HCT116 (cell line): ENCODE results near the gene GRID2IP.

Experiments used
- CEBPB ChIP-seq: IDR thresholded peaks from 2 replicates; pipeline ENCODE4 v1.6.1; 2012; ENCODE audit warnings: low read depth
- CTCF ChIP-seq, 3 experiments: fragments of 200-600 bp in 1 of 3; sonication (generic) in 1 of 3; IDR thresholded peaks in 2 of 3; conservative IDR thresholded peaks in 1 of 3; 2 replicates each; pipeline ENCODE4 v1.5.1; 2012 to 2017; ENCODE audit warnings: low read depth in 2 of 3, low read length in 2 of 3, antibody characterized with exemption in 1 of 3, borderline replicate concordance in 1 of 3, control low read depth in 1 of 3, mild to moderate bottlenecking in 1 of 3, mixed read lengths in 1 of 3, mixed run types in 1 of 3, moderate library complexity in 1 of 3; ENCODE audit not compliant: insufficient read depth in 1 of 3
- EGR1 ChIP-seq: IDR thresholded peaks from 2 replicates; pipeline ENCODE4 v1.6.1; 2012; ENCODE audit warnings: low read depth
- EZH2phosphoT487 ChIP-seq: fragments of 200-600 bp; IDR thresholded peaks from 2 replicates; pipeline ENCODE4 v1.6.1; 2018; ENCODE audit warnings: antibody characterized with exemption, borderline replicate concordance
- FOSL1 ChIP-seq: IDR thresholded peaks from 2 replicates; pipeline ENCODE4 v1.6.1; 2012; ENCODE audit warnings: low read depth
- JUND ChIP-seq: IDR thresholded peaks from 2 replicates; pipeline ENCODE4 v1.6.1; 2012
- POLR2A ChIP-seq: IDR thresholded peaks from 2 replicates; pipeline ENCODE4 v1.7.0; 2011; ENCODE audit warnings: borderline replicate concordance; ENCODE audit not compliant: insufficient read depth, insufficient read length; ENCODE audit errors: extremely low read depth
- POLR2AphosphoS5 ChIP-seq: IDR thresholded peaks from 2 replicates; pipeline ENCODE4 v1.6.1; 2011; ENCODE audit warnings: mild to moderate bottlenecking, low read depth, low read length, moderate library complexity
- RAD21 ChIP-seq: IDR thresholded peaks from 2 replicates; pipeline ENCODE4 v1.6.1; 2012; ENCODE audit warnings: low read depth, mild to moderate bottlenecking
- SIN3A ChIP-seq: IDR thresholded peaks from 2 replicates; pipeline ENCODE4 v1.6.1; 2012; ENCODE audit warnings: low read depth
- SP1 ChIP-seq: IDR thresholded peaks from 2 replicates; pipeline ENCODE4 v1.6.1; 2012; ENCODE audit warnings: low read depth
- SRF ChIP-seq: IDR thresholded peaks from 2 replicates; pipeline ENCODE4 v1.6.1; 2012; ENCODE audit warnings: low read depth
- ZBTB33 ChIP-seq: IDR thresholded peaks from 2 replicates; pipeline ENCODE4 v1.6.1; 2011; ENCODE audit warnings: mild to moderate bottlenecking, low read length, moderate library complexity; ENCODE audit not compliant: insufficient replicate concordance; ENCODE audit errors: extremely low read depth
- ZNF274 ChIP-seq: fragments of 200-500 bp; sonication (Bioruptor generic); IDR thresholded peaks from 2 replicates; pipeline ENCODE4 v1.6.1; 2014; ENCODE audit warnings: mild to moderate bottlenecking, low read depth, low read length, inconsistent platforms

GRCh38 chr7:6556196-6556595 is 4.9 kb upstream of the GRID2IP start:
- TF ChIP-seq SRF (no peak), JUND (no peak), EGR1 (no peak), POLR2A (no peak), ZBTB33 (no peak), CEBPB (no peak), EZH2phosphoT487 (no peak), CTCF (IDR thresholded peaks at IDR 0.05 in 2 of 3, conservative IDR thresholded peaks at IDR 0.05 in 1 of 3; ENCODE audit: borderline replicate concordance in 1 of 3, insufficient read depth in 1 of 3, low read depth in 2 of 3, low read length in 2 of 3) (peak; percentile 41 to 70 (median 59); a peak in 5 of 6 replicates), SIN3A (no peak), FOSL1 (no peak), SP1 (no peak), ZNF274 (no peak), POLR2AphosphoS5 (no peak), RAD21 (peak; percentile 40)
